ENCODE measurements around the gene NKIRAS2.

- TF ChIP-seq SUZ12 (IDR thresholded peaks at IDR 0.05; ENCODE audit: extremely low read depth, insufficient read depth, insufficient read length): no peak
- no peak for TF ChIP-seq ZNF274 (IDR thresholded peaks at IDR 0.05; ENCODE audit: low read depth, low read length)
Measured at GRCh38 chr17:42072323-42073187, 52.7 kb downstream of the NKIRAS2 start.

Data from NT2/D1 (cell line).